ENCODE results near the gene CDH12.

CDH12 gene

DNA sequence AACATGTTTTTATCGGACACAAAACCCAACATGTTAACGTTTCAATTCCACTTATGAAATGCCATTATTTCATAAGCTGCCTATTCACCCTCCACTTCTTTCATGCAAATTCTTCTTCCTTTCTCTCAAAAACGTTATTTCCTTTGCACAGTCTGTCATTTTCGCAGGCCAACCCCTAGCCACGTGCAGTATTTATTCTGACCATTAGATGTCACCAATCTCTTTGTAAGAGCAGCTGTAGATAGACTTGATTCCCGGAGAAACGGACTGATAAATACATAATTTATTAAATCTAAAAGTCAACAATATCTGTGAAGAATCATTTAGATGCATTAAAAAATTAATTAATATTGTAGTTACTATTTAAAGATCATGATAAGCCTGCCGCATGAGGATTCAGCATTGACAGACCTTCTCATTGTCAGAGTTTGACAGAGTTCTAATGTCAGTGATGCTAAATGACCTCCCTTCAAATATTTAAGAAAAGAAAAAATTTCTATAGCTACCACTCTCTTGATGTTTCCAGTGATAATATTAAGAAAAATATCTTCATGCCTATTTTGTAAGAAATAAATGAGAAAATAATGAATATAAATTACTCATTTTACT is 933.6 kb downstream of the CDH12 start:
- DNase-seq, result no peak

DNA sequence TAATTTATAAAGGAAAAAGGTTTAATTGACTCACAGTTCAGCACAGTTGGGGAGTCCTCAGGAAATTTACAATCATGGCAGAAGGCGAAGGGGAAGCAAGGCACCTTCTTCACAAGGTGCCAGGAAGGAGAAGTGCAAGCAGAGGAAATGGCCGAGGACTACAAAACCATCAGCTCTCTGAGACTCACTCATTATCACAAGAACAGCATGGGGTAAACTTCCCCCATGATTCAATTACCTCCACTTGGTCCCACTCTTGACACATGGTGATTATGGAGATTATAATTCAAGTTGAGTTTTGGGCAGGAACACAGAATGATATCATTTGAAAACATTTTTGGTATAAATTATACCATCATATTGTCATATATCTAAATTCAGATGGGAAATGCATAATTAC is 934.7 kb downstream of the CDH12 start:
- DNase-seq, result no peak

GRCh38 chr5:21910731-21911130 is 942.4 kb downstream of the CDH12 start:
- no peak for DNase-seq

DNA sequence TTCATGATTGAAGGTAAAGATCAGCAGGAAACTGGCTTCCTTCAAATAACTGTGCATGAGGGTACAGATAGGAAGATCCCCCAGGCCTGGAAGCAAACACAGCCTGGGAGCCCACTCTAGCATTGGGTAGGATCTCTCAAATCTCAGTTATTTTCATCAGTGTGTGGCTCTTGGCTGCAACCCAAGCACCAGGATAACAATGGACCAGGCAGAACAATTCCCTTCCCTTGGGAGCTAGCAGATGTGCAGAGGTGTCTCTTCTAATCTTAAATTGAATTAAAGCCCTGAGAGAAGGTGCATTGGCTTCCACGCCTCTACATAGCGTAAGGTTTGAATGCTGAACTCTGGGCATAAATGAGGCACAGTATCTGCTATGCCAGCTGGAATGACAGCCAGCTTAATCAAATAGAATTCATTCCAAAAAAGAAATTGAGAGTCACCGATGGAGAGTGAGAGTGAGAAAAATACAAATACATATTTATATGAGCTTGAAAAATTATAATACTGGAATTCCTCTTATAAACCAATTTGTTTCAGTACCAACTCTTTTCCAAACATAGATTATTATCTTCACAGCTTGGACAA is 957.3 kb downstream of the CDH12 start:
- no peak for DNase-seq

DNA sequence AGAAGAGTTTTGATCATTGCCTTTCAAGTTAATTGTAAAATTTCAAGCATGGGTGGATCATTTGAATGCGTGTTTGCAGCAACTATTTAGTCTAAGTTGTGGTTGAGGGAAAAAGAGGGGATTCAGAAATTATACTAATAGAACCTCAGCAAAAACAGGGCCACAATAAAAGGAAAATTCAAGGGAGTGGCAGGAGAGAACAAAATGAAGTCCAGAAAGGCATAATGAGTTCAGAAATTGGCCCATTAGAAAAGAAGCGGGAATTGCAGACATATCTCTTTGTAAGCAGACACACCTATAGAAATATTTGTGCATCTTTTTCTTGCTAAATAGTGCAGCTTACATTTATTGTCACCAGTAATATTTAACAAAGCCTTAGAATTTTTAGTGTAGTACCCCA is 960.0 kb downstream of the CDH12 start:
- no peak for DNase-seq

GRCh38 chr5:21889581-21889980 is 963.6 kb downstream of the CDH12 start:
- no peak for DNase-seq

- no peak for DNase-seq
These were observed 970.9 kb downstream of the CDH12 start for GRCh38 chr5:21882074-21882745.

GRCh38 chr5:21880164-21880563 is 973.0 kb downstream of the CDH12 start:
- DNase-seq, result no peak

DNA sequence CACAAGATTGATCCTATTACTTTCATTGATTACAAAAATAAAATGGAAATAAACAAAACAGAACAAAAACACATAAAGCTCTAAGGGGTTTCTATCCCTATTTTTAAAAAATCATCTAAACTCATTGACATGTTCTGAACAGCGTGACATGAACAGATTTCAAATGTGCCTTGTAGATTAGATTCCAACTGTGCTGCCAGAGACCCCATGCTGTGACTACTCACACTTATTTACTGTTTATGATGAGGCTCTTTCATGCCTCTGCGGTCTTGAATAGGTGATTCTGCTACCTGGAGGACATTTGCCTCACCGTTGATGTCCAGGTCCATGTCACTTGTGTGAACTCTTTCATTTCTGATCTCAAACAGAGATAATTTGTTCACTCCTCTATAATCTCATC is 990.2 kb downstream of the CDH12 start:
- no peak for DNase-seq

GRCh38 chr5:21858441-21858840 is 994.7 kb downstream of the CDH12 start:
- DNase-seq, result no peak

- no peak for DNase-seq
These were observed 996.2 kb downstream of the CDH12 start for GRCh38 chr5:21856987-21857386.

DNA sequence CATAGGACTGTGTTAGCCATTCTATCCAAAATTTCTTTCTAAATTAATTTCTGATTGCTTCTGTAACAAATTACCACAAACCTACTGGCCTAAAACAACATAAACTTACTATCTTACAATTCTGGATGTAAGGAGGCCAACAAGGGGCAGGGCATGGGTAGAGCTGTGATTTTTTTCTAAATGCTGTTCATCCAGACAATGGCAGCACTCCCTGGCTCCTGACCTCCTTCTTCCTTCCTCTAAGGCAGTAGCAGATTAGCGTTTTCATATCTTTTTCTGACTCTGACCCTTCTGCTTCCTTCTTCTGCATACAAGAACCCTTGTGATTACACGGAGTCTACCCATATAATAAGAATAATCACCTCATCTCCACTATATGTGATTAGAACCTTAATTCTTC is 1005.8 kb downstream of the CDH12 start:
- DNase-seq, result no peak

- DNase-seq, result no peak
These were observed 1008.2 kb downstream of the CDH12 start for GRCh38 chr5:21844960-21845359.

DNA sequence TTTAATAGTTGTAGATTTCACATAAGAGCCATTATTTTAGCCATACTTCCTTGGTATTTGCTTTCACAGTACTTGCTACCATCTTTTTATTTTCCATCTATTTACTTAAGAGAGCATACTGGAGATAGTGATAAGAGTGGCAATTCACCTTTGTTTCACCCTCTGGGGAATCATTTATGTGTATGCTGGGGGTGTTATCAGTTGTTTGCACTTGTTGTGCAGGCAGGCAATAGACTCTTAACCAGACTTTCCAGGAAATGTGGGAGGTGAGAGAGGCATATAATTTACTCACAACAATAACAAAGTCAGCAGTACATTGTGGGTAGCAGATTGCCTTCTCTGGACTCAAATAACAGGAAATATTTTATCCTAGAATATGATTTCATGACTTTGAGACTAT is 1018.3 kb downstream of the CDH12 start:
- no peak for DNase-seq

- DNase-seq, result no peak
These were observed 1021.9 kb downstream of the CDH12 start for GRCh38 chr5:21831145-21831787.

GRCh38 chr5:21826884-21827283 is 1026.3 kb downstream of the CDH12 start:
- no peak for DNase-seq

GRCh38 chr5:21823588-21823987 is 1029.6 kb downstream of the CDH12 start:
- DNase-seq, result no peak

GRCh38 chr5:21823076-21823574 is 1030.0 kb downstream of the CDH12 start:
- no peak for DNase-seq

GRCh38 chr5:21820527-21820926 is 1032.6 kb downstream of the CDH12 start:
- no peak for DNase-seq

- no peak for DNase-seq
These were observed 1034.8 kb downstream of the CDH12 start for GRCh38 chr5:21818370-21818720.

- DNase-seq, result no peak
These were observed 1035.3 kb downstream of the CDH12 start for GRCh38 chr5:21817668-21818369.

- DNase-seq, result no peak
These were observed 1042.3 kb downstream of the CDH12 start for GRCh38 chr5:21810737-21811316.

DNA sequence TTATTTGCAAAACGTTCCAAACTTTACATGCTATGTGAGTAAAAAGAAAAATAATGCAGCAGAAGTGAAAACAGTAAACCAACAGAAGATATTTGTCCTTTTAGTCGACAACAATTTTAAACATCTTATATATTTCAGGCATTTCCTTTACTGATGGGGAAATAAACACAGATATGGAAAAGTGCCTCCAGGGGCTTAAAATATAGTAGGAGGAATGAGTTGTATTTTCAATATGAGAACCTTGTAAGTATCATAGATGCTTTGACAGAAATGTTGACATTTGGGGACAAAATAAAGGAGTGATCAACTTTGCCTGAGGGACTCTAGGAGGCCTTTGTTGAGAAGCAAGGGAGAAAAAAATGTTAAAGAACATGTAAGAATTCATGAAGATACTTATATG is 1043.5 kb downstream of the CDH12 start:
- DNase-seq, result no peak

All from activated naive CD4-positive, alpha-beta T cell (primary cell).